Prostate gland (tissue), 2 donors: ENCODE data around the gene CREG2. TPM values are rescaled to one million over a fixed set of nuclear protein-coding genes. Genes with fewer than 3 reads are reported as not detected.

Source experiments
- DNase-seq: peaks from one replicate; pipeline ENCODE4 v3.0.0-alpha.2; 2019; ENCODE audit warnings: low spot score
- H3K27ac ChIP-seq, 2 donors: fragments of 200-600 bp; sonication (generic); 2 replicates each; pipeline ENCODE4 v1.5.1; 2017 to 2019
- H3K27me3 ChIP-seq: fragments of 200-600 bp; sonication (generic); replicated peaks from 2 replicates; pipeline ENCODE4 v1.5.1; 2019; ENCODE audit not compliant: insufficient read depth
- H3K36me3 ChIP-seq, 2 donors: fragments of 200-600 bp; sonication (generic); 1 replicate in 1 of 2; 2 replicates in 1 of 2; pipeline versions ENCODE4 v1.5.1 to v1.8.1; 2017 to 2019
- H3K4me1 ChIP-seq: fragments of 200-600 bp; sonication (generic); replicated peaks from 2 replicates; pipeline ENCODE4 v1.5.1; 2019
- H3K4me3 ChIP-seq, 2 donors: fragments of 200-600 bp; sonication (generic); 2 replicates each; pipeline ENCODE4 v1.5.1; 2017 to 2019
- H3K9me3 ChIP-seq: fragments of 200-600 bp; sonication (generic); 2 replicates; pipeline ENCODE4 v1.5.1; 2017
- POLR2A ChIP-seq: fragments of 450-650 bp; IDR thresholded peaks from one replicate; pipeline ENCODE4 v1.6.1; 2016; ENCODE audit warnings: antibody characterized with exemption, mild to moderate bottlenecking
- POLR2AphosphoS5 ChIP-seq: sonication (generic); formaldehyde crosslinking; IDR thresholded peaks from one replicate; pipeline ENCODE4 v1.6.1; 2017; ENCODE audit warnings: antibody characterized with exemption
- WGBS: methylation state at CpG from one replicate; pipeline ENCODE4 v1.1.5; 2018; 5-methylcytosine and 5-hydroxymethylcytosine counted together
- intact Hi-C: fragments of 100-400 bp; cut with DNase I; formaldehyde crosslinking; loops from one replicate; pipeline ENCODE4 v1.14.2; 2022
- total RNA-seq, 2 donors: library from RNA; depleted of rRNA; stranded (reverse); fragments of >200 nt; gene quantifications; one replicate each; pipeline ENCODE4 v1.1.0, GENCODE V29; 2016
- TF ChIP-seq, protein P1 (sequence below), 4 experiments: fragments of 200-600 bp in 2 of 4; fragments of 450-650 bp in 2 of 4; sonication (generic) in 2 of 4; IDR thresholded peaks; 1 replicate in 3 of 4; 2 replicates in 1 of 4; pipeline ENCODE4 v1.5.1; 2016 to 2019; ENCODE audit warnings: antibody characterized with exemption in 4 of 4, mild to moderate bottlenecking in 2 of 4, moderate library complexity in 2 of 4

The CREG2 gene
- total RNA-seq, 2 donors from 2014 or later: not detected

DNA sequence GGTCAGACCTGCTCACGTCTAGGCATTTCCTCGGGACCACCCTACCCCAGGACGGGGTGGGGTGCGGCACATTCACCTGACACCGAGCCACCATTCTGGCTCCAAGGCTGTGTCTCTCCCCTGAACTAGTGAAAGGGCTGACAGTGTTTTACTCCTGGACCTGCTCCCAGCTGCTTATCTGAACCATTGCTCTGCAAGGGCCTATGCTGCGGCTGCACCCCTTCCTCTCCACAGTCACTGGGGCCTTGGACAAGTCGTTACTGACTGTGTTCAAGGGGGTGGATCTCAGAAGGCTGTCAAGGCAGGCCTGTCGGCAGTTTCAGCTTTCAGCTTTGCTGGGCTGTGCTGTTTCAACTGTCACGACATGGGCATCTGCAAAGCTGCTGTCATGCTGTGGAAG is 11.7 kb downstream of the CREG2 start:
- TF ChIP-seq, protein P1, sequence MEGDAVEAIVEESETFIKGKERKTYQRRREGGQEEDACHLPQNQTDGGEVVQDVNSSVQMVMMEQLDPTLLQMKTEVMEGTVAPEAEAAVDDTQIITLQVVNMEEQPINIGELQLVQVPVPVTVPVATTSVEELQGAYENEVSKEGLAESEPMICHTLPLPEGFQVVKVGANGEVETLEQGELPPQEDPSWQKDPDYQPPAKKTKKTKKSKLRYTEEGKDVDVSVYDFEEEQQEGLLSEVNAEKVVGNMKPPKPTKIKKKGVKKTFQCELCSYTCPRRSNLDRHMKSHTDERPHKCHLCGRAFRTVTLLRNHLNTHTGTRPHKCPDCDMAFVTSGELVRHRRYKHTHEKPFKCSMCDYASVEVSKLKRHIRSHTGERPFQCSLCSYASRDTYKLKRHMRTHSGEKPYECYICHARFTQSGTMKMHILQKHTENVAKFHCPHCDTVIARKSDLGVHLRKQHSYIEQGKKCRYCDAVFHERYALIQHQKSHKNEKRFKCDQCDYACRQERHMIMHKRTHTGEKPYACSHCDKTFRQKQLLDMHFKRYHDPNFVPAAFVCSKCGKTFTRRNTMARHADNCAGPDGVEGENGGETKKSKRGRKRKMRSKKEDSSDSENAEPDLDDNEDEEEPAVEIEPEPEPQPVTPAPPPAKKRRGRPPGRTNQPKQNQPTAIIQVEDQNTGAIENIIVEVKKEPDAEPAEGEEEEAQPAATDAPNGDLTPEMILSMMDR (IDR thresholded peaks at IDR 0.05): no peak
- no peak for TF ChIP-seq POLR2A
- TF ChIP-seq POLR2AphosphoS5: no peak
- no peaks in the 10 kb centered on the region for H3K9me3 ChIP-seq
- no peak for DNase-seq
- H3K4me1 ChIP-seq: no peaks in the 10 kb centered on the region
- no peaks in the 10 kb centered on the region for H3K27me3 ChIP-seq
- intact Hi-C loops: no loop called here
- no peaks in the 10 kb centered on the region for H3K36me3 ChIP-seq
- no peak overlapping the region for H3K27ac ChIP-seq
- no peak overlapping the region for H3K4me3 ChIP-seq
- 66% methylated on average over 9 of the region's 9 CpGs for WGBS

DNA sequence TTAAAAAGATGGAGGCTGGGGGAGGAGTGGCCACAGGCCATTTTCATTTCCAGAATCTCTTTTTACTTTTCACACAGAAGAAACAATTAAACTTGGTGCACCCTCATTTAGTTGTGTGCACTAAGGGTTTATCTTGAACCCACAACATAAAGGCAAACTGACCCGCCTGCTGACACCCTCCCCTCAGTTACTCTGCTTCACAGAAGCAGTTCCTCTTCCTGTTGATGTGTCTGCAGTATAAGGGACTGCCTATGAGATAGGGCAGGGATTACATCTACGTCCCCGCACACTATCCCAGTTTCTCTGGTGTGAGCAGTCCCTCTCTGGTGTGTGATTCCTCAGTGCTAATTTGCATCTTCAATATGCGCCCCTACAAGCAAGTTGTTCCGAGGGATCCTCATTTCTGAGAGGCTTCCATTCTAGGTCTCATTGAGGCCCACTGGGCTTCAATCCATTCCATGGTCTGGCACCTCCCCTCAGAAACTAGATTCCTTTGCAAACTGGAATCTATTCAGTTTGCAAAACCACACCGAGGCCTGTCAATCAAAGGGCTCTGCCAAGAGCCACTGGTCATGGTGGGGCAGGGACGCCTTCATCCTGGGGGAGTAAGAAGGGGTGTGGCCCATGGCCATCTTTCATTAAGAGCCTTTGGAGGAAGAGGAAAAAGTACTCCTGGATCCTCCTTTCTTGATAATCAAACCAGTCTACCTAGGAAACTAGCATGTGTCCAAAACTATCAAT is 12.3 kb downstream of the CREG2 start:
- no peaks in the 10 kb centered on the region for H3K9me3 ChIP-seq
- no peak for DNase-seq
- H3K36me3 ChIP-seq: no peaks in the 10 kb centered on the region
- no peak overlapping the region for H3K4me3 ChIP-seq
- 93% methylated on average over 7 of the region's 7 CpGs for WGBS
- intact Hi-C loops: no loop called here
- no peaks in the 10 kb centered on the region for H3K27me3 ChIP-seq
- H3K4me1 ChIP-seq: no peaks in the 10 kb centered on the region
- TF ChIP-seq, protein P1 (IDR thresholded peaks at IDR 0.05): no peak
- H3K27ac ChIP-seq: no peak overlapping the region

DNA sequence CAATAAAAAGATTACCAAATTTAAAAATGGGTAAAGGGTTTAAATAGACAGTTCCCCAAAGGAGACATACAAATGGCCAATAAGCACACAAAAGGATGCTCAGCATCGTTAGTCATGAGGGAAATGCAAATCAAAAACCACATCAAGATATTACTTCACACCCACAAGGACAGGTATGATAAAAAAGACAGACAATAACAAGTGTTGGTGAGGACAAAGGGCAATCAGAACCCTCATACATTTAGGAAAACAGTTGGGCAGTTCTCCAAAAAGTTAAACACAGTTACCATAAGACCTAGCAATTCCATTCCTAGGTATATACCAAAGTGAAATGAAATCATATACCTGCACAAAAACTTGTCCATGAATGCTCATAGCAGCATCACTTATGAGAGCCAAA is 14.5 kb downstream of the CREG2 start:
- Histone ChIP-seq H3K27me3 (no peaks in the 10 kb centered on the region), H3K27ac (no peak overlapping the region), H3K4me3 (no peak overlapping the region), H3K36me3 (no peaks in the 10 kb centered on the region), H3K4me1 (no peaks in the 10 kb centered on the region), H3K9me3 (no peaks in the 10 kb centered on the region)
- intact Hi-C loops: no loop called here
- 55% methylated on average over 1 of the region's 1 CpG for WGBS
- no peak for DNase-seq
- no peak for TF ChIP-seq POLR2A
- no peak for TF ChIP-seq POLR2AphosphoS5
- TF ChIP-seq, protein P1 (IDR thresholded peaks at IDR 0.05): no peak

DNA sequence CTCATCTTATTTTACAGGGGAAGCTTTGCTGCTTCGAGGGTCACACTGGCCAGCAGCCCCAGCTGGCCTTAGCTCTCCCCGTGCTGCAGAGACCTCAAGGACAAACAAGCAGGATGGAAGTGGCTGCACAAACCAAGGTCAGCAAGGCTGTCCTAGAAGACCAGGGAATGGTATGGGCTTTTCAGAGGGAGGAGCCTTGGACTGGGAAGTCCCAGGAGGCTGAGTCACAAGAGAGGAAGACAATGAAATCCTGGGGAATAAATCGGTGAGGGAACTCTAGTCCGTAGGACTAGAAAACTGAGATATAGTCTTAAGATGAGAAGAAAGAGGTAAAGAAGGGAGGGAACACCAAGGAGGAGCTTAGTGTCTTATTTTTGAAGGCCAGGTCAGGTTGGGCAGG is 15.7 kb downstream of the CREG2 start:
- Histone ChIP-seq H3K4me1 (no peaks in the 10 kb centered on the region), H3K9me3 (no peaks in the 10 kb centered on the region), H3K27ac (no peak overlapping the region), H3K36me3 (no peaks in the 10 kb centered on the region), H3K27me3 (no peaks in the 10 kb centered on the region), H3K4me3 (no peak overlapping the region)
- TF ChIP-seq, protein P1 (IDR thresholded peaks at IDR 0.05): no peak
- TF ChIP-seq POLR2A: no peak
- no peak for TF ChIP-seq POLR2AphosphoS5
- intact Hi-C loops: no loop called here
- 52% methylated on average over 4 of the region's 4 CpGs for WGBS
- no peak for DNase-seq

- no peaks in the 10 kb centered on the region for H3K36me3 ChIP-seq
- no peaks in the 10 kb centered on the region for H3K4me1 ChIP-seq
- no peak overlapping the region for H3K27ac ChIP-seq
- no peak overlapping the region for H3K4me3 ChIP-seq
- DNase-seq: no peak
- intact Hi-C loops: no loop called here
- no peaks in the 10 kb centered on the region for H3K9me3 ChIP-seq
- TF ChIP-seq POLR2AphosphoS5 (no peak), POLR2A (no peak)
- TF ChIP-seq, protein P1 (IDR thresholded peaks at IDR 0.05): no peak
- 96% methylated on average over 4 of the region's 4 CpGs for WGBS
- no peaks in the 10 kb centered on the region for H3K27me3 ChIP-seq
These were observed 18.2 kb downstream of the CREG2 start for GRCh38 chr2:101369100-101369499.
